ENCODE data around the gene CRYBB3. TPM values are rescaled to one million over a fixed set of nuclear protein-coding genes. Genes with fewer than 3 reads are reported as not detected.
"Not testable (repeated sequence)": the region's sequence is repeated elsewhere in the genome, so short reads cannot be mapped to it uniquely, and the experiment has no call there.

The CRYBB3 gene
- total RNA-seq, 2 experiments from 2014 or later, result 0.25 TPM; not detected in 1

- POLR2A ChIA-PET, result no interaction called here
These were observed 32.6 kb downstream of the CRYBB3 start for GRCh38 chr22:25232301-25232700.

GRCh38 chr22:25233706-25234105 lies 34.0 kb downstream of the CRYBB3 start:
- POLR2A ChIA-PET, CTCF ChIA-PET: not testable (repeated sequence)

More at GRCh38 chr22:25232301-25232700, 32.6 kb downstream of the CRYBB3 start:
- CTCF ChIA-PET, result no interaction called here

GRCh38 chr22:25235547-25236290 lies 36.1 kb downstream of the CRYBB3 start:
- CTCF ChIA-PET, result interaction anchor here (0.7 to 1.0 kb wide), 2 partner anchors 33 to 283 kb away, joined by 3 read pairs; no protein-coding TSS in a partner anchor
- POLR2A ChIA-PET, result no interaction called here

- CTCF ChIA-PET, result interaction anchor here (1.0 kb wide), 1 partner anchor 34 kb away, joined by 3 read pairs; no protein-coding TSS in a partner anchor
- POLR2A ChIA-PET, result no interaction called here
These were observed 36.8 kb downstream of the CRYBB3 start for GRCh38 chr22:25236417-25236816.

GRCh38 chr22:25237503-25237902 lies 37.8 kb downstream of the CRYBB3 start:
- ChIA-PET CTCF (no interaction called here), POLR2A (no interaction called here)

- POLR2A ChIA-PET, CTCF ChIA-PET: not testable (repeated sequence)
These were observed 38.4 kb downstream of the CRYBB3 start for GRCh38 chr22:25238058-25238457.

GRCh38 chr22:25255169-25255568 lies 55.5 kb downstream of the CRYBB3 start:
- POLR2A ChIA-PET, CTCF ChIA-PET: not testable (repeated sequence)

Other genes with a start within 250 kb of the CRYBB3 start
- gene KIAA1671, start 247.1 kb upstream of the CRYBB3 start, total RNA-seq, result 10 to 100 TPM in 1 of 2 experiments, 1 to 10 TPM in 1; 9.4 to 10.6 TPM
- not detected for gene CRYBB2, start 19.8 kb downstream of the CRYBB3 start, total RNA-seq

Data from activated CD8-positive, alpha-beta memory T cell treated with anti-CD3 and anti-CD28 coated beads for 36 hours (primary cell).